Measurements from ENCODE around the gene TOP3B.
"Not testable (repeated sequence)": the region's sequence is repeated elsewhere in the genome, so short reads cannot be mapped to it uniquely, and the experiment has no call there.

The TOP3B gene

DNA sequence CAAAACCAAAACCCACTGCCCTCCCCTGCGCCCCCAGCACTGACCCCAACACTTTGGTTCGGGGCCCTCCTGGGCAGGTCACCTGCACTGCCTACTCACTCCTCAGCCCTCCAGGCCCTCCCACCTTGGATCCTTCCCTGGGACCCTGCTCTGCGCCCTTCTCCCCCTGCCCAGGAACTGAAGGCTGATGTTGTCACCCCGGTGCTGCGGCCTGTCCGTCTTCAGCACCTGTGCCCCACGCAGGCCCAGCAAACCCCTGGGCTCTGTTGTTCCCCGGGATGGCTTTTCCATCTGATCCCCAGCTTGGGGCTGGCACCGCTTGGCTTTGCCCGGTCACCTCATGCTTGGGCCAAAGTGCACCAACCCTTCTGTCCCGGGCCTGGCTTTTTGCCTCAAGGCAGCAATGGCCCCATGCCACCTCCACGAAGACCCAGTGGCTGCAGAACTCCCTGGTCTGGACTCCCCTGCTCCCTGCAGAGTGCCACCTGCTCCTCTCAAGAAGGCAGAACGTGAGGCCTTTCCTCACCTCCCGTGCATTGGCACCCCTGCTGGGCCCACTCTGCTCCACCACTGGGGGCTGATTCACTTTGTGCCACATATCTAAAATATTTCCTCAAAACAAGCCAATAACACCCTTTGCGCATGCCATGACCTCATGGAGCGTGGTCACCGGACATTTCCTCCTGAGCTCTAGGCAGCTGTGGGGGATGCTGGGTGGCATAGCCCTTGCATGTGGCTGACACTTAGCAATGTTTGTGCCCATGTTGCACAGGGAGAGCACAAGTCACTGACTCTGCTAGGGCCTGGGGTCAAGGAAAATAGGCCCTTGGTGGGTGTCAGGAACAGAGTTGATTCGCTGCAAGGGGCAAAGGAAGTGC lies 38.8 kb downstream of the TOP3B start:
- no peak for DNase-seq (ENCODE audit: low read depth)

DNA sequence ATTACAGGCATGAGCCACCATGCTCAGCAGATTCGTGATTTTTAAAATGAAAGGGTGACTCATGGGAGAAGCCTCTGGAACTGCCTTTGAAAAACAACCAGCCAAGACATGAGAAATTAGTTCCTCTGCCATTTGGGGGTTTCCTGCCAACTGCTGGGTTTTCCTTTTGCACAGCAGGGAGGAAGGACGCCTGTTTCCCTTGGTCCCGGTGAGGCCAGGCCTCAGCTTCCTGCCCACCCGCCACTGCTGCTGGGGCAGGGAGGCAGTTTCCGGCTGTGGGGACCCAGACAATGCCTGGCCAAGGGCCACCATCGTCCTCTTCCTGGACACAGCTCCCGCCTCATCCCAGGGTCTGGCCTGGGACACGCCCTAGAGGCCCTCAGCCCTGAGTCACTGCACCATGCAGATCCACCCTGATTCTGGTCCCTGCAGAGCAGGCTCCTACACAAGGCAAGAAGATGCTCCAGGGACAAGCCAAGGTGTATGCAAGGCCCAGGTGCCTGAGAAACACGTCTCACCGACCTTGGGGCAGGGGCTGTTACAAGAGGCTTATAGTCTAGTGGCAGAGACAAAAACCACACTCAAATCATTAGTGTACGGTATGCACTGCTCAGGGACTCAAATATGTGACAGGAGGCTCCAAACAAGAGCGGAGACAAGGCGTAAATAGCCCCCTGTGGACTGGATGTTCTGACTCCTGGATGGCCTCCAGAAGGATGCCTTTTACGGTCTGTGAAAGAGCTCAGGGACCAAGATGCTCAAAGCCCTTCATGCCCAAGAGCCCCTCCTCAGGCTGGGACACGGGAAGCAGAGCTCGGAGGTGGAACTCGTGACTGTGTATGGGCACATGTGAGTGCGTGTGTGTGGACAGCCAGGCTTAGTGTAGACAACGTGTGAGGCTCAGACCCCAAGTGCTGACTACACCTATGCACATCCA lies 39.9 kb downstream of the TOP3B start:
- DNase-seq (ENCODE audit: low read depth), result peak; percentile 89

DNA sequence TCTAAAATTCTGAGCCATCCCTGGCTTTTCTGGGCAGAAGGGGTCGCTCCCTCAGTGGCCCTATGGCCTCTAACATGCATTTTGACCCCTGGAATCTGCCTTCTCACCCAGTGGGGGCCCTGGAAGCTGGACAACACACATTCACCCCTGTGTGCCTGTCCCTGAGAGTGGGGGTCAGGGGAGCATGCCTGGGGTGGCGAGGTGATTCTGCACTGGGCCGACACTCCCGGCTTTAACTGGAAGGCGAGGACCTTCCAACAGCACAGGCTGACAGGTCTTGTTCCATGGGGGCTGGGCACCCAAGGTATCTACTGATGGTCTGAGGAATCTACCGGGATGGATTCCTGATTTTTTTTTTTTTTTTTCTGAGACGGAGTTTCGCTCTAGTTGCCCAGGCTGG lies 40.7 kb downstream of the TOP3B start:
- DNase-seq (ENCODE audit: low read depth), result no peak

DNA sequence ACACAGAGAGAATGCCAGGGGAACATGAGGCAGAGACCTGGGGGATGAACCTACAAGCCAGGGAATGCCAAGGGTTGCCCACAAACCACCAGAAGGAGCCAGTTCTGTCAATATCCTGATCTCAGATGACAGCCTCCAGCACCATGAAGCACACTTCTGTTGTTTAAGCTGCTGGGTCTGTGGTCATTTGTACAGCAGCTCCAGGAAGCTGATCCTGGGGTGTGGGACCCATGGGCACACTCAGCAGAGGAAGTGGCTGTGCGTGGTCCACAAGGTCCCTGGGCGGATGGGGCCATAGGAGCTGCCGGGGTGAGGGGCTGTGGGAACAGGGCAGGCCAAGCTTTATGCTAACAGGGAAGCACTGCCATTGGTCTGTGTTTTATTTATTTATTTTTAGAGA lies 42.1 kb downstream of the TOP3B start:
- DNase-seq (ENCODE audit: low read depth), result no peak

DNA sequence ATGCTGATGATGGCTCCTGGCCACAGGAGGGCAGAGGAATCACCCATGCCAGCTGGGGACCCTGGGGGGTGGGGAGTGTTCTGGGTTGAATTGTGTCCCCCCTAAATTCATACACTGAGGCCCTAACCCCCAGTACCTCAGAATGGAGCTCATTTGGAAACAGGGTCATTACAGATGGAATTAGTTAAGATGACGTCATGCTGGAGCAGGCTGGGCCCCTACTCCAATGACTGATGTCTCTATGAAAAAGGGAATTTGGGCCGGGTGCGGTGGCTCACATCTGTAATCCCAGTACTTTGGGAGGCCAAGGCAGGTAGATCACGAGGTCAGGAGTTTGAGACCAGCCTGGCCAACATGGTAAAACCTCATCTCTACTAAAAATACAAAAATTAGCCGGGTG lies 42.7 kb downstream of the TOP3B start:
- DNase-seq (ENCODE audit: low read depth), result not testable (repeated sequence)

DNA sequence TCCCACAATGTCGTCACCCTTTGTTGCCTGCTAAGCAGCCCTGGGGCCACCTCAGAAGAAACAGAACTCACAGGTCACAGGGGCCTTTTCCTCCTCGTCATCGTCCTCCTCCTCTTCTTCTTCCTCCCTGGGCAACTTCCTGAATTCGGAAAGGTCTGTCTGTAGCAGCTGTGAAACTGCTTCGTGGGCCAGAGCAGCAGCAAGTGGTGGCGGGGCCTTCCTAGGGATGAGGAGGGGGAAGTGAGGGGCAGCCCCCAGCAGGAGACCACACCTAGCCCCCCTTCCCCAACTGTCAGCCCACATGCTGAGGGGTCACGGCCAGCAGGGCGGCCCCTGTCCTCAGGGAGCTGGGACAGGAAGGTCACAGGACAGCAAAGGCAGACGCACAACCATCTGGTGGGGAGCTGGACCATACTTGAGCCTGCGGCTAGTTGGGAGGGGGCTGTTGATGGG lies 43.1 kb downstream of the TOP3B start:
- no peak for DNase-seq (ENCODE audit: low read depth)

DNA sequence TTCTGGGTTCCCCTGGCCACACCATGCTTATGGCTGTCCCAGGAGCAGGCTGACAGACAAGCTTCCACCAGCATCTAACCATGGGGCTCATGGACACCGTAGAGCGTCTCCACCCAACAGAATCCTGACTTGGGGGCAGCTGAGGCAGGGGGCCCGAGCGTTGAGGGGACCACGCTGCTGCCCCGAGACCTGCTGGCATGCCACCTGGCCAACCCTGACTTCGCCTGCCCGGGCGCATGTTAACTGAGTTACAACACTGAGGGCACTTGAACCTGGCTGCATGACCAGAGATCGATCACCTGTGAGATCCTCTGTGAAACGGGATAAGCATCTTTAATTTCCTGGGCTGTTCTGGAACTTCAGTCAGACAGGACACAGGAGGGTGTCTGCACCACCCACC lies 43.7 kb downstream of the TOP3B start:
- DNase-seq (ENCODE audit: low read depth), result no peak

DNA sequence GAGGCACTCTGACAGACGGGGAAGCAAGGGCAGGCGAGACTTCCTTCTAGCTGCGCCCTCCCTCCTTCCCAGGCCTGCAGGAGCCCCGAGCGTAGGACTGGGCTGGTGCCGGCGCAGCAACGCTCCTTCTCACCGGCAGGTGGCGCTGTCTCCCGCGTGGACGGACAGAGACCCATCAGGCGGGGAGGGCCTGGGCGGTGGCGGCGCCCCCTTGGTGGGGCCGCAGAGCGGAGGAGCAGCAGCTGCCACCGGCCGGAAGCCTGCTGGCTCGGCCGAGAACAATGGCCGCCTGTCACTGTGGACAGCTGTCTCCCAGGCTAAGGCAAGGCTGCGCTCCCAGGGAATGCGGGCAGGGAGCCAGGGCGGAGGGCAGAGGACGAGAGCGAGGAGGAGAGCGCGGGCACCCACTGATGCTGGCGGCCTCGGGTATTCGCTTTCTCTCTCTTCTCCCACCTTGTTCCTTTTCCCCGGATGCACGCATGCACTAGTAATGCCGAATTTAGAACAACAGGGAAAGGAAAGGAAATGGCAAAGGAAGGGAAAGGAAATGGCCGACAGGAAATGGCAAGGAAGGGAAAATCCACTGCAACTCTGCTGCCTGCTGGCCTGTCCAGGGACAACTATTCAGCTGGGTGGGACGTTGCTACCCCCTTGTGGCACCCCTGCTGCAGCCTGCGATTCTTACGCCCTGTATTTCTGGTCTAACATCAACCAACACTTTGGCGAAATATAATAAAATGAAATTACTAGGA lies 44.3 kb downstream of the TOP3B start:
- peak; percentile 84 for DNase-seq (ENCODE audit: low read depth)

DNA sequence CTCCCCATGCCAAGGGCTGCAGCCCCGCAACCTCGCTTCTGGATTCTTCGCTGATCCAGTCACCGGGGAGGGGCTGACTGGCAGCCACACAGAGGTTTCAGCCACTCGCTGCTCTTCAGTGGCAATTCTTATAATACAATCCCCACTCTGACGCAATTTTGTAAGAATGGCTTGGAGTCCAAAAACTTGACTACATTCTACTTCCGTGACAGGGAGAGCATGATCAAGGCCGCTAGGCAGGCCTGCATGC lies 44.8 kb downstream of the TOP3B start:
- peak; percentile 93 for DNase-seq (ENCODE audit: low read depth)

DNA sequence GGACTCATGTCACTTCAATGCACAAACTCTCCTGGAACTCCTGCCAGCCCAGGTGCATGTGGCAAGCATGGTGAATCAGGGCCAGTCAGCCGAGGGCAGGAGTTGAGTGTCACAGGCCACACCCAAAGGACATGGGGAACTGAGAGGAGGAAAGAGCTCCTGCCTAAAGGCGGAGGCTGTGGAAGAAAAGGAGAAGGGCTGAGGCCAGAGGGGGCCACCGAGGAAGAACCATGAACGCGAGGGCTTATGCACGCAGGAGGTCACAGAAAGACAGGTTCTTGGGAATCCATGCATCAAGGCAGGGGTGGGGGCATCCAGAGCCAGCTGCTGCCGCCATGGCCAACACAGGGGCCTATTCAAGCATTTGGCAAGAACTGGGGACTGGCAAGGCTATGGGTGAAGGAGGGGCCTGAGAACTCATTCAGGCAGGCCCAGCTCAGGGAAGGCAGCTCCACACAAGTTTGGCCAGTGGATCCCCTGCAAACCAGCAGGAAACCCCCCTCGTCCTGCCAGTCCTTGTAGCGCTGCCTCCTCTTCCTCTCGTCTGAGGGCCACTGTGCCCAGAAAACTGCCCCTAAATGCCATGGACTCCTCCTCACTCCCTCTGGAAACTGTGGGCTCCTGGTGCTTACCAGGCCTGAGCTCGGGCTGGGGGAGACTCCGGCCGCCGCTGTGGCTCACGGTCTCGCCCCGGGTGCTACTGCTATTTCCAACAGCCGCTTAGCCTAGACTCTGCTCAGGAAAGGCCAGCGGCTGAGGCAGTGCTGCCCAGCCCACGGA lies 45.4 kb downstream of the TOP3B start:
- no peak for DNase-seq (ENCODE audit: low read depth)

DNA sequence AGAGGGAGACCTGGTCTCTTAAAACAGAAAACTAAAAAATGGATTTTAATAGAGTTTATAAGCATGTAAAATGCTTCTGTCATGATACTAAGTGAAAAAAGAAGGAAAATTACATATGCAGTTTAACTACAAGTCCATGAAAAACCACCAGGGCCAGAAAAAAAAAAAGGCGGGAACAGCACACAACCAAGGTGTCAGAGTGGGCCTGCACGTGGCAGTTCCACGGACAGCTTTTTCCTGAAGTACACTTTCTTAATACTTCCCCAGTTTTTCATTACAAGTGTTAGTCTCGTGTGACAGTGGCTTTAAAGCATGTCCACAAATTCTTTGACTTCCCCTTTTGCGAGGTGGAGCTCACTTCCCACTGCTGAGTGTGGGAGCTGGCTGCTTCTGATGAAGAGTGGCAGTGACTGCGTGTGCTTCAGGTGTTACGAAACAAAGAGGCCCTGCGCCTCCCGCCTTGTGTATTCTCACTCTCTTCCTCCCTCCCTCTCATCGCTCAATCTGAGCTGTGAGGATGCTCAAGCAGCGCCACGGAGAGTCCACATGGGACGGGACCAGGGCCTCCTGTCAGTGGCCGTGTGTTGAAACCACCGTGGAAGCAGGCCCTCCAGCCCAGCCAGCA lies 46.3 kb downstream of the TOP3B start:
- no peak for DNase-seq (ENCODE audit: low read depth)

DNA sequence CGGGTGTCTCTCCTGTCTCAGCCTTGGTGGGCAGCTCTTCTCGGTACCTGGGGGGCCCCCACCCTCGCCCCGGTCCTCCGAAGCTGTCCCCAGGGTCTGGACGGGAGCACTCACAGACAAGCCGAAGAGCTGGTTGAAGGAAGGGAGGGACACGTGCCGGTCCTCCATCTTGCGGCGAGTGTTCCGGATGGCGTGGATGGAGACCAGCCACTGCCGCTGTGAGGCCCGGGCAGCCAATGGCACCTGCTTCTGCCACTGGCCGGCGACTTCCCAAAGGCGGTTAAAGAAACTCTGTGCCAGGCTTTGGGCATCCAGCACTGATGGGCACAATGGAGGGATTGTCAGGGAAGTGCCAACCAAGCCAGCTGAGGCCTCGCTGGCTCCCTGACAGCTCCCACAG lies 48.7 kb downstream of the TOP3B start:
- DNase-seq (ENCODE audit: low read depth), result no peak

DNA sequence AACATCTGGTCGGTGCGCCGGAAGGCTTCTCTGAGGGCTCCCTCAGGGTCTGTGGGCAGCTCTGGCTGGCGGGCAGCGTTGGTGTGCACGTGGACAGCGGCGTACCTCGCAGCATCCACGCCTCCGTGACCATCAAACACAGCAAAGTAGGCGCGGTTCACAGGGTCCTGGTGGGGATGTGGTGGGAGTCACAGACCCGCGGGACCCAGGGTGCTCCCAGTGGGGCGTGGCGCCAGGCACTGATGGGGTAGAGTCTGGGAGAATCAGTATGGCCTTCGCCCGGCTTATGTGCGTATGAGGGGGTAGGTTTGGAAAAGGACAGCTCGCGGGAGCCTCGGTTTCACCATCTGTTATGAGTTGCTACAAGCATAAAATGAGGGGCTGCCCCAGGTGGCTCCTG lies 49.2 kb downstream of the TOP3B start:
- no peak for DNase-seq (ENCODE audit: low read depth)

DNA sequence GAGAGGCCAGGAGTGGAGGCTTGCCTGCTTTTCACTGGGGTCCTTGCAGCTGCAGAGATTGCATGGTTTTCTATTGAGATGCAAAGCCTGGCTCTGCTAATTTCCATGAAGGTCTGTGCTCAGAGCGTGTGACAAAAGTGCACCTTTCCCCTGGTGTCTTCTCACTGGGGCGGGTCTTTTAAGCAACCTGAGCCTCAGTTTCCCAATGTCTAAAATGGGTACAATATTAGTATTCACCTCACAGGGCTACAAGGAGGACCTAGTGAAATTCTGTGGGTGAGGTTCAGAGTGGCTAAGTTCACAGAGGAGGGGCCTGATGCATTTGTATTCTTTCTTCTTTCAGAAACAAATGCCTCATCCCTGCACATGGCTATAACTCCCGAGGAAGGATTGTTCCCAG lies 50.2 kb downstream of the TOP3B start:
- no peak for DNase-seq (ENCODE audit: low read depth)

DNA sequence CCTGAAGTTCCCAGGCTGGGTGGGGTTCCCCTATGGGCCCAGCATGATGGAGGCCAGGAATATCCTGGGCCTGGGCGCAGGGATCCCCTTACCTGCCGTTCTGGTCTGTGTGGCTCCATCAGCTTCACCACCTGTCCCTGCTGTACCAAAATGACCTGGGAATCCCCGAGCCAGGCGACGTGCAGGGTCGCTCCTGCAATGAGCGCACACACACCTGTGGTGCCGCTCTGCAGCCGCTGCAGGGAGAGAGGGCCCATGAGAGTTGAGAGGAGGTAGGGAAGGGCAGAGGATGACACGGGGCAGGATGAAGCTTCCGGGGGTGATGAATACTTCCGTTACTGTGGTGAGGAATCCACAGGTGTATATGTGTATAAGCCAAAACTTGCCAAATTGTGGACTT lies 51.5 kb downstream of the TOP3B start:
- DNase-seq (ENCODE audit: low read depth), result no peak

DNA sequence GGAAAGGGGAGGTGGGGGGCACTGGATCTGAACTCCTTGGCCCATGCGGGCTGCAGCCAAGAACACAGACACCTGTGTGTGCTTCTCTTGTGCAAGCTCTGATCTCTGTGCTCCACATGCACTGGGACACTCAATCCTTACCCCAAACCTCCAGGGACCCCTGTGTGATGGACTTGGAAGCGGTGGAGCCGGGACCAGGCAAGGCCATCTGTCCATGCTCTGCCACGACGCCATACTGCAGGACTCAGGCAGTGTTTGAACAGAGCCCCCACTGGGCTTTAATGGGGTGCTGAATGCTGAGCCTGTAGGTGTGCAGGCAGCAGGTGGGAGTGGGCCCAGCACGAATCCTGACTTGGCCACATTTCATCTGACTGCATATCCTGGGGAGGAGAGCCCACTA lies 53.3 kb downstream of the TOP3B start:
- DNase-seq (ENCODE audit: low read depth), result no peak

DNA sequence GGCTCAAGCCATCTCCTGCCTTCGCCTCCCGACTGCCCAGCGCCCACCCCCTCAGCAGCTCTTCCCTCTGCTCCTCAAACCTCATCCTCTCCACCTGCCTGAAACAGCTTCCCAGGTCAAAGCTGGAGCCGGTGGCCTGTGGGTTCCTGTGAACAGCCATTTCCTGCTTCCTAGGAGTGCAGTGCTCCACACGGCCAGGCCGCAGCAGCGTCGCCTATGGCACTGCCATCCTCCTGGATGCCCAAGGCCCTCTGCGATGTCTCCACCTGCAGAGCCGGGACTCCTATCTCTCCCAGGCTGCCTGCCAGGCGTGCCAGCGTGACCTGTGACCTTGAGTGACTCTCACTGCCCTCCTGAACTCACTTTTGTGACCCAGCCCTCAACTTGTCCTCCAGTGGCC lies 54.5 kb downstream of the TOP3B start:
- no peak for DNase-seq (ENCODE audit: low read depth)

DNA sequence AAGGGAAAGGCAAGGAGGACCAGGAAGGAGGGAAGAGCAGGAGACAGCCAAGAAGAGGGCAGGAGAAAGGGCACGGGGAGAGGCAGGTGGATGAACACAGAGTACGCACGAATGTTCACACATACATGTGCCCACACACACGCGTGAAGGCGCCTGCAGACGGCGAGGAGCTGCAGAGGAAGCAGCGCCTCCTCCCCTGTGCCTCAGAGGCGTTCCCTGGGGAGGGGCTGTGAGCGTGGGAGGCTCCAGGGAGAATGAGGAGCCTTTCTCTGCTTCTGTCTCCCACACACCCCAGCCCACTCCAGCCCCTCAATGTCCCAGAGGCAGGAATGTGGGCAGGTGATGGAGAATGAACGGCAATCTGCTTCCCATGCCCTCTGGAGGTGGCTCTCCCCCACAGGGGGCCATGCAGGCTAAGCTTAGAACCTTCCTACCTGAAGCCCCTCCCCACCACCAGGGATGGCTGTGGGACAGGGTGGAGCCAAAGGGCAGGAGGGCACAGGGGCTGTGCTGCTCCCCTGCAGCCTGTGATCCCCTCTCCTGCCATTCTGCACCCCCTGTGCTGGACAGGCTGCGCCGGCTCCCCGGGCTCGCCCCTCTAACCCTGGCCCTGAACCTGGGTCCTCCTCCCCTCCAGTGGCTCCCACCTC lies 55.3 kb downstream of the TOP3B start:
- DNase-seq (ENCODE audit: low read depth), result no peak

DNA sequence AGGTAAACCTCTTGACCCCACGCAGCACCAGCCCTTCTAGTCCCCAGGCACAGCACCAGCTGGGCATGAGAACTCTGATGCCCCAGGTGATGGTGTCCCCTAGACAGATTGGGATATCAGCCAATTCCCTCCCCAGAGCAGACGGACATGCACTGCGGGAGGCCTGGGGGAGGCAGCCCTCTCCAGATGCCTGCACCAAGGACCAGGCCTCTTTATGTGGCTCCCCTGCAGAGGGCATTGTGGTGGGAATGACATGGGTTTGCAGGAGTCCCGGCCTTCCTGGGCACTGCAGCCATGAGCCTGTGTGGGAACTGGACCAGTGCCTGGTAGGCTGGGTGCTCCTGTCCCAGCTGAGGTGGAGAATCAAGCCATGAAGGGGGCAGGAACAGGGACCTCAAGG lies 55.9 kb downstream of the TOP3B start:
- DNase-seq (ENCODE audit: low read depth), result no peak

DNA sequence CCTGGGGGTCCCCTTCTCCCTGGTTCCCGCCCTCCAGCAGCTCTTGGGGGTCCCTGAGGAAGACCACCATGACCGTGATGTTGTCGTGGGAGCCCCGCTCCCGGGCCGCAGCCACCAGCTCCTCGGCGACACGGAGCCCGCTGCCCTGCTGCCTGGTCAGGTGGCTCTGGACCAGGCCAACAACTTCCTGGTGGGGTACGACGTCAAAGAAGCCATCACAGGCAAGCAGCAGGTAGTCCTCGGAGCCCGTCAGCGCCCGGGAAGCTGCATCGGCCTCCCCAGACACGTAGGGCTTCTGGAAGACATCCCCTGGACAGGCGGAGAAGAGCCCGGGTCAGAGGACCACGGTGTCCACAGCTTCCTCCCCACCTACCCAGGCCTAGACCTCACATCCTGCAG lies 59.4 kb downstream of the TOP3B start:
- no peak for DNase-seq (ENCODE audit: low read depth)

Measured in iris pigment epithelial cell (primary cell).